Right lobe of liver (tissue), 6 donors: ENCODE data around the gene SH3RF1. TPM values are rescaled to one million over a fixed set of nuclear protein-coding genes. Genes with fewer than 3 reads are reported as not detected.
A peak's percentile ranks its signal among the peaks of the same experiment; 100 is the strongest.

Source experiments
- ATAC-seq, 4 donors: fragments of 200-7000 bp; cut with Tn5 transposase; one replicate each; pipeline ENCODE4 v1.9.1; 2020; ENCODE audit warnings: mild to moderate bottlenecking in 4 of 4, moderate library complexity in 4 of 4
- DNase-seq, 3 donors: peaks; one replicate each; pipeline ENCODE4 v3.0.0-alpha.2; 2020
- H3K27ac ChIP-seq, 3 donors: fragments of 200-600 bp; one replicate each; pipeline ENCODE4 v1.8.0; 2022
- H3K27me3 ChIP-seq, 2 donors: fragments of 200-600 bp; one replicate each; pipeline ENCODE4 v1.8.0; 2022
- H3K36me3 ChIP-seq, 4 donors: fragments of 200-600 bp; sonication (generic) in 1 of 4; one replicate each; pipeline versions ENCODE4 v1.5.1 to v1.8.0; 2017 to 2022; ENCODE audit warnings: control low read depth in 1 of 4
- H3K4me1 ChIP-seq, 4 donors: fragments of 200-600 bp; sonication (generic) in 1 of 4; one replicate each; pipeline versions ENCODE4 v1.5.1 to v1.8.0; 2017 to 2022; ENCODE audit warnings: control low read depth in 1 of 4
- H3K4me3 ChIP-seq, 3 donors: fragments of 200-600 bp; one replicate each; pipeline ENCODE4 v1.8.0; 2022
- H3K9me3 ChIP-seq, 4 donors: fragments of 200-600 bp; sonication (generic) in 1 of 4; one replicate each; pipeline versions ENCODE4 v1.5.1 to v1.8.0; 2017 to 2022; ENCODE audit warnings: control low read depth in 1 of 4
- CTCF ChIP-seq, 4 donors: fragments of 200-600 bp in 3 of 4; fragments of 450-650 bp in 1 of 4; IDR thresholded peaks; one replicate each; pipeline versions ENCODE4 v1.5.1 to v1.8.0; 2016 to 2022; ENCODE audit warnings: antibody characterized with exemption in 4 of 4, mild to moderate bottlenecking in 2 of 4
- POLR2A ChIP-seq: fragments of 450-650 bp; IDR thresholded peaks from one replicate; pipeline ENCODE4 v1.6.1; 2017; ENCODE audit warnings: antibody characterized with exemption, mild to moderate bottlenecking
- WGBS: methylation state at CpG from one replicate; pipeline ENCODE4 v1.1.6; 2018; ENCODE audit warnings: low coverage, low lambda C conversion rate; ENCODE audit not compliant: insufficient coverage; ENCODE audit errors: missing lambda C conversion rate; 5-methylcytosine and 5-hydroxymethylcytosine counted together
- intact Hi-C, 2 donors: fragments of 100-400 bp; cut with DNase I; formaldehyde crosslinking; loops; one replicate each; pipeline versions ENCODE4 v1.11.2 to v1.14.1; 2022
- total RNA-seq, 6 experiments: library from RNA; depleted of rRNA in 2 of 6; stranded (reverse); fragments of >200 nt in 2 of 6; fragmentation: NEBNext Ultra II Directional in 3 of 6; extraction: Animal tissue kit (Norgen Biotek cat#: 25700) in 3 of 6; gene quantifications; one replicate each; pipeline versions ENCODE4 v1.1.0 to v1.2.4, GENCODE V29; 2016 to 2023
- donor health status: DM: no; HTN: yes; CAD: no.
- donor health status: DM: no; HTN: no; CAD: no.
- donor health status: DM: no; HTN: no; CAD: no.
- donor health status: DM: no; HTN: yes; CAD: no.
- donor health status: DM: no; HTN: yes; CAD: no.

Gene SH3RF1
- total RNA-seq, 6 experiments from 2014 or later, result 5.5 to 11.0 (median 7.3) TPM

GRCh38 chr4:169220854-169221411 lies 49.8 kb downstream of the SH3RF1 start:
- H3K4me1 ChIP-seq, result peaks cover 0 to 26% (median 7%) of the 10 kb centered on the region in 4 donors
- H3K36me3 ChIP-seq, result no peaks in the 10 kb centered on the region
- H3K9me3 ChIP-seq, result no peaks in the 10 kb centered on the region
- peak overlapping the region in 2 of 3 donors; percentile 22 for H3K4me3 ChIP-seq
- intact Hi-C loops, result no loop called here
- TF ChIP-seq CTCF (IDR thresholded peaks at IDR 0.05) (no peak), POLR2A (no peak)
- WGBS, result 25% methylated on average over 7 of the region's 7 CpGs
- ATAC-seq (peak; percentile 78 to 86 (median 83)), DNase-seq (no peak)
- H3K27ac ChIP-seq, result peak overlapping the region in 2 of 3 donors; percentile 69 to 82
- H3K27me3 ChIP-seq, result no peaks in the 10 kb centered on the region

- TF ChIP-seq CTCF (IDR thresholded peaks at IDR 0.05), result no peak
- TF ChIP-seq POLR2A, result no peak
- ATAC-seq (peak; percentile 61 to 81 (median 72)), DNase-seq (peak in 1 of 3 donors; percentile 51)
- Histone ChIP-seq H3K27ac (peak overlapping the region; percentile 45 to 82 (median 69)), H3K9me3 (no peaks in the 10 kb centered on the region), H3K4me1 (peaks cover 0 to 26% (median 7%) of the 10 kb centered on the region in 4 donors), H3K4me3 (peak overlapping the region; percentile 12 to 44 (median 22)), H3K36me3 (no peaks in the 10 kb centered on the region), H3K27me3 (no peaks in the 10 kb centered on the region)
- intact Hi-C loops, result no loop called here
- WGBS, result 29% methylated on average over 3 of the region's 3 CpGs
These were observed 50.3 kb downstream of the SH3RF1 start for GRCh38 chr4:169220447-169220846.

- Histone ChIP-seq H3K27ac (peak overlapping the region in 2 of 3 donors; percentile 69 to 82), H3K4me3 (peak overlapping the region in 2 of 3 donors; percentile 22 to 44), H3K9me3 (no peaks in the 10 kb centered on the region), H3K27me3 (no peaks in the 10 kb centered on the region), H3K4me1 (peaks cover 0 to 26% (median 7%) of the 10 kb centered on the region in 4 donors), H3K36me3 (no peaks in the 10 kb centered on the region)
- WGBS, result 16% methylated on average over 2 of the region's 2 CpGs
- no peak for DNase-seq
- intact Hi-C loops, result no loop called here
- ATAC-seq, result peak in 2 of 4 donors; percentile 25 to 29
- no peak for TF ChIP-seq CTCF (IDR thresholded peaks at IDR 0.05)
- no peak for TF ChIP-seq POLR2A
These were observed 51.3 kb downstream of the SH3RF1 start for GRCh38 chr4:169219440-169219839.

- H3K4me1 ChIP-seq, result peaks cover 0 to 15% (median 7%) of the 10 kb centered on the region in 4 donors
- DNase-seq (no peak), ATAC-seq (no peak)
- TF ChIP-seq CTCF (IDR thresholded peaks at IDR 0.05) (no peak), POLR2A (no peak)
- no peaks in the 10 kb centered on the region for H3K27me3 ChIP-seq
- WGBS, result 54% methylated on average over 3 of the region's 4 CpGs
- H3K27ac ChIP-seq, result no peak overlapping the region
- H3K36me3 ChIP-seq, result no peaks in the 10 kb centered on the region
- no peaks in the 10 kb centered on the region for H3K9me3 ChIP-seq
- H3K4me3 ChIP-seq, result no peak overlapping the region
- intact Hi-C loops, result no loop called here
These were observed 55.1 kb downstream of the SH3RF1 start for GRCh38 chr4:169215656-169216055.
